HUES6 (cell line): ENCODE data around the gene UBB.

Source experiments
- H3K27ac ChIP-seq: 2 replicates; pipeline ENCODE4 v1.7.0; 2013; ENCODE audit warnings: low read depth, mild to moderate bottlenecking, low read length, inconsistent platforms
- H3K27me3 ChIP-seq: 2 replicates; pipeline ENCODE4 v1.6.1; 2013; ENCODE audit warnings: low read length; ENCODE audit not compliant: control insufficient read depth, insufficient read depth
- H3K36me3 ChIP-seq: 2 replicates; pipeline ENCODE4 v1.6.1; 2013; ENCODE audit warnings: low read length; ENCODE audit not compliant: control insufficient read depth, insufficient read depth
- H3K4me1 ChIP-seq: 2 replicates; pipeline ENCODE4 v1.6.1; 2013; ENCODE audit warnings: low read length; ENCODE audit not compliant: control insufficient read depth, insufficient read depth
- H3K4me3 ChIP-seq: 2 replicates; pipeline ENCODE4 v1.5.1; 2013; ENCODE audit warnings: low read depth, low read length
- H3K9ac ChIP-seq: one replicate; pipeline ENCODE4 v1.6.1; 2013; ENCODE audit warnings: mild to moderate bottlenecking, low read length
- H3K9me3 ChIP-seq: 2 replicates; pipeline ENCODE4 v1.6.1; 2013; ENCODE audit warnings: low read depth, low read length; ENCODE audit not compliant: control insufficient read depth, insufficient read depth

Gene UBB

DNA sequence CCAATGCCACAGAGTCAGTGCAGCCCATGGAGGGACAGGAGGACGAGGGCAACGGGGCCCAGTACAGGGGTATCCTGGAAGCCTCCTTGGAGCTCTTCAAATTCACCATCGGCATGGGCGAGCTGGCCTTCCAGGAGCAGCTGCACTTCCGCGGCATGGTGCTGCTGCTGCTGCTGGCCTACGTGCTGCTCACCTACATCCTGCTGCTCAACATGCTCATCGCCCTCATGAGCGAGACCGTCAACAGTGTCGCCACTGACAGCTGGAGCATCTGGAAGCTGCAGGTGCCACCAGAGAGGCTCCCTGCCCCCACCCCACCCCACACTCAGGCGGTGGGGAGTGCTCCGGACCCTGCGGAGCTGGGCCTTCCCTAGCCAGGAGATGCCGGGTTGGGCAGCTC lies 51.1 kb downstream of the UBB start:
- H3K9ac ChIP-seq = no peak overlapping the region

More for the DNA sequence above, 51.1 kb downstream of the UBB start:
- H3K9me3 ChIP-seq = no peaks in the 10 kb centered on the region
- H3K4me1 ChIP-seq = peaks cover 12% of the 10 kb centered on the region; the same call in 1 of the 2 replicates
- no peaks in the 10 kb centered on the region for H3K27me3 ChIP-seq
- H3K27ac ChIP-seq = no peak overlapping the region
- H3K36me3 ChIP-seq = no peaks in the 10 kb centered on the region
- no peak overlapping the region for H3K4me3 ChIP-seq
